Measurements from ENCODE around the gene STRN3. TPM values are rescaled to one million over a fixed set of nuclear protein-coding genes. Genes with fewer than 3 reads are reported as not detected.

The STRN3 gene
- total and polyA plus RNA-seq, 8 donors: 7.3 to 21.5 (median 11.6) TPM

GRCh38 chr14:31027847-31028246, 1.7 kb upstream of the STRN3 start:
- FAIRE-seq (no peak), ATAC-seq (no peak), DNase-seq (no peak)
- Histone ChIP-seq H3K4me3 (peak overlapping the region in 1 of 4 donors; percentile 94), H3K27me3 (no peaks in the 10 kb centered on the region), H3K9me3 (no peaks in the 10 kb centered on the region), H3K36me3 (no peaks in the 10 kb centered on the region), H3K4me1 (peaks cover 3 to 25% (median 18%) of the 10 kb centered on the region in 3 donors), H3K27ac (peak overlapping the region in 3 of 4 donors; percentile 83 to 98 (median 97))
- TF ChIP-seq CTCF (IDR thresholded peaks at IDR 0.05): no peak
- 95 to 100% methylated on average over 1 of the region's 1 CpG for WGBS, 2 donors
- intact Hi-C loops (cut with DNase I): no loop called here

- DNase-seq: peak; percentile 93 to 98 (median 96)
- peaks cover 3 to 18% (median 17%) of the 10 kb centered on the region in 3 donors for H3K4me1 ChIP-seq
- H3K36me3 ChIP-seq: no peaks in the 10 kb centered on the region
- no peak for FAIRE-seq
- no peaks in the 10 kb centered on the region for H3K27me3 ChIP-seq
- no peaks in the 10 kb centered on the region for H3K9me3 ChIP-seq
- WGBS, 2 donors: 0% methylated on average over 48 of the region's 48 CpGs
- peak overlapping the region; percentile 83 to 98 (median 96) for H3K27ac ChIP-seq
- no peak for TF ChIP-seq CTCF (IDR thresholded peaks at IDR 0.05)
- peak overlapping the region; percentile 63 to 94 (median 86) for H3K4me3 ChIP-seq
- intact Hi-C loops (cut with DNase I): no loop called here
- ATAC-seq: peak; percentile 95 to 98 (median 96)
Measured at GRCh38 chr14:31026450-31027235, 464 bp upstream of the STRN3 start.

DNA sequence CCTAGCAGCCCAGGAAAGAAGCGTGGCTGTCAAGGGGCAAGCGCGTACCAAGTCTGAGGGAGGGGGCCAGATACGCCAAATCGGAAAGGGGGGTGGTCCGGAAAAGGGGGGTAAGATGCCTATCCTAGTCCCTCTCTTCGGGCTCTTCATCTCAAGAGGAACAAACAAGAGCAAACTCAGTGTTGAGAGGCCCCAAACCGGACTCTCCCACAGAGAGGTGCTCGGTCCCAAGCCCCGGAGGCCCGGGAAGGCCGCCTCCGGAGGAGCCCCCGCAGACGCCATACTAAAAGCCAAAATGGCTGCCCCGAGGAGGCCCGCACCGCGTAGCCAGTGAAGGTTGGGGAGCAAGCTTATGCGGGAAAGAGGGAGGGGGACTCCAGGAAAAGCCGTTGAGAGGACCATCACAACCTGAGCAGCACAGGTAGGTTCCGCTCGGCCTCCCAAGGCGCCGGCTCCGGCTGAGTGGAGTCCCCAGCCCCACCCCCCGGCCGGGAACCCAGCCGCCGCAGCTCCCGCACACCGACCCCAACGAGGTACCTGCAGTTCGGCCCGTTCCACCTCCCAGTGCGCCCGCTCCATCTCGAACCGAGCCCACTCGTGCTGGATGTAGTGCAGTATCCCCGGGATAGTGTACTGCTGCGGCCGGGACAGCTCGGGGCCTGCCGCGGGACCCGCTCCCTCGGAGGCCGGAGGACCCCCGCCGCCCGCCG, 657 bp downstream of the STRN3 start, which contains the start of gene AP4S1:
Gene AP4S1 (plus strand): TSS at position 283 of the 710 bp plus-strand sequence. CDS start 40,548 bp downstream, outside the sequence.
- intact Hi-C loops (cut with DNase I): no loop called here
- Histone ChIP-seq H3K27ac (peak within 1 kb of the TSS; percentile 83 to 98 (median 96)), H3K27me3 (no peaks in the 10 kb centered on the region), H3K4me3 (peak within 1 kb of the TSS; percentile 63 to 94 (median 86)), H3K9me3 (no peaks in the 10 kb centered on the region), H3K36me3 (no peaks in the 10 kb centered on the region), H3K4me1 (peaks cover 3 to 18% (median 17%) of the 10 kb centered on the region in 3 donors)
- peak; percentile 35 to 87 (median 53) for DNase-seq
- ATAC-seq: peak; percentile 15 to 43 (median 38)
- no peak for FAIRE-seq
- no peak for TF ChIP-seq CTCF (IDR thresholded peaks at IDR 0.05)
- WGBS, 2 donors: 0% methylated on average over 50 to 53 of the region's 53 CpGs

DNA sequence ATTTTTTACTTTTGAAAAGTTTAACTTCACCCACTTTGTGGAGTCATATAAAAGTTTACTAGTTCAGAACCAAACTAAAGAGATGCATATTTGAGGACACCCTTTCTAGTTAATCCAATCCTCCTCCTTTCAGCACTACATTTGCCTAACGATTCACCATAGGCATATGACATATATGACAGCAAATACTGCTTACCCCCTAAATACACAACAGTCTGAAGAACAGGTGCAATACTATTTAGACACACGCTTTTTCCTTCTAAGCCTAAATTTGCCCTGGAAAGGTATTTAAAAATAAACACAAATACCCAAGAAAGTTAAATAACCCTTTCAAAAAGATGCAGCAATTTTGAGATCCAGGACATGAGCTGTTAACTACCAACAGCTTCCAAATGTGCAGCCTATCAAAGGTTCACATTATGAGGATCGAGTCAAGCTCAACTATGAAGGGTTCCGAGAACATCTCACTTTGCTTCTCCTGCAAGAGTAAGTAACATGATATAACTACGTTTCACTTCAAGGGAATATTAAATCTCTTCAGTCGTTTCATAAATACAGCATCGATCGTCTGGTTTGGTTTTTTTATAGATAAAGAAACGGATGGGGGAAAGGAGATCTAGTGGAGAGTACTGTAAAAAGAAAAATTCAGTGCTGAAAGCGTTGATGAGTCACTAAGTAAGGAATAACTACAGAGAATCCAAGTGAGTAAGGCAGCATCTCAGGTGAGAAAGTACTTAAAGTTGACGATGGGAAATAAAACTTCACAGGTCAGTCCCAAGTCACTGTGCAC, 1.4 kb downstream of the STRN3 start:
- intact Hi-C loops (cut with DNase I): no loop called here
- Histone ChIP-seq H3K9me3 (no peaks in the 10 kb centered on the region), H3K27ac (peak overlapping the region; percentile 12 to 98 (median 90)), H3K27me3 (no peaks in the 10 kb centered on the region), H3K36me3 (no peaks in the 10 kb centered on the region), H3K4me1 (peaks cover 3 to 18% (median 17%) of the 10 kb centered on the region in 3 donors), H3K4me3 (peak overlapping the region; percentile 63 to 94 (median 86))
- FAIRE-seq (no peak), DNase-seq (no peak), ATAC-seq (peak in 3 of 4 donors; percentile 1 to 4 (median 3))
- no peak for TF ChIP-seq CTCF (IDR thresholded peaks at IDR 0.05)
- WGBS, 2 donors: 1 to 2% methylated on average over 11 of the region's 11 CpGs

Data from pancreas (tissue), 10 donors.